HEK293 (cell line): Measurements from ENCODE around the gene PERCC1.

ENCODE experiments used
- CTCF ChIA-PET: fragments of 350-600 bp; formaldehyde crosslinking; extraction: SDS; loops from one replicate; lab custom pipeline; 2021; ENCODE audit warnings: antibody characterized with exemption; lab: Yijun Ruan, JAX
- POLR2A ChIA-PET: fragments of 300-600 bp; formaldehyde crosslinking; extraction: SDS; loops from one replicate; lab custom pipeline; 2020; ENCODE audit warnings: antibody characterized with exemption, inconsistent platforms; lab: Yijun Ruan, JAX
- H3K27ac ChIP-seq: fragments of 200-500 bp; sonication (Bioruptor generic); 2 replicates; pipeline ENCODE4 v1.5.1; 2014; ENCODE audit warnings: low read depth, low read length, control low read depth, inconsistent platforms; ENCODE audit errors: extremely low read depth
- H3K36me3 ChIP-seq, 2 experiments: fragments of 200-500 bp in 1 of 2; sonication (Bioruptor generic) in 1 of 2; 1 replicate in 1 of 2; 2 replicates in 1 of 2; pipeline ENCODE4 v1.5.1; 2014 to 2017; ENCODE audit warnings: inconsistent platforms in 2 of 2, low read length in 2 of 2; ENCODE audit not compliant: control insufficient read depth in 2 of 2, insufficient read depth in 1 of 2
- H3K4me1 ChIP-seq: fragments of 200-500 bp; sonication (Bioruptor generic); 2 replicates; pipeline ENCODE4 v1.5.1; 2014; ENCODE audit warnings: mild to moderate bottlenecking, low read length, inconsistent platforms; ENCODE audit not compliant: control insufficient read depth, insufficient read depth
- H3K4me3 ChIP-seq: 2 replicates; pipeline ENCODE4 v1.5.1; 2011; ENCODE audit warnings: low read depth, mild to moderate bottlenecking, control low read depth, low read length, moderate library complexity
- H3K9me3 ChIP-seq: fragments of 200-500 bp; sonication (Bioruptor generic); 2 replicates; pipeline ENCODE4 v1.5.1; 2014; ENCODE audit warnings: low read depth, low read length, inconsistent platforms; ENCODE audit not compliant: control insufficient read depth, insufficient read depth
- FEZF1 ChIP-seq: fragments of 450-650 bp; formaldehyde crosslinking; IDR thresholded peaks from 2 replicates; pipeline ENCODE4 v1.5.1; 2016; ENCODE audit warnings: missing biosample characterization, missing genetic modification characterization
- HOXC10 ChIP-seq: sonication (generic); formaldehyde crosslinking; IDR thresholded peaks from 2 replicates; pipeline ENCODE4 v1.8.1; 2023; ENCODE audit warnings: mild to moderate bottlenecking, missing genetic modification reagents
- KLF7 ChIP-seq: fragments of 450-650 bp; formaldehyde crosslinking; IDR thresholded peaks from 2 replicates; pipeline ENCODE4 v1.5.1; 2016; ENCODE audit warnings: missing biosample characterization, missing genetic modification characterization, borderline replicate concordance
- ZBTB17 ChIP-seq: fragments of 450-650 bp; formaldehyde crosslinking; IDR thresholded peaks from 2 replicates; pipeline ENCODE4 v1.5.1; 2016; ENCODE audit warnings: missing biosample characterization, missing genetic modification characterization
- ZBTB48 ChIP-seq: fragments of 450-650 bp; formaldehyde crosslinking; IDR thresholded peaks from 2 replicates; pipeline ENCODE4 v1.5.1; 2016; ENCODE audit warnings: missing biosample characterization, missing genetic modification characterization
- ZFHX2 ChIP-seq: fragments of 450-650 bp; formaldehyde crosslinking; conservative IDR thresholded peaks from 2 replicates; pipeline ENCODE4 v1.5.1; 2016; ENCODE audit warnings: missing biosample characterization, missing genetic modification characterization
- ZNF202 ChIP-seq: fragments of 450-650 bp; formaldehyde crosslinking; IDR thresholded peaks from 2 replicates; pipeline ENCODE4 v1.5.1; 2016; ENCODE audit warnings: missing biosample characterization, missing genetic modification characterization, borderline replicate concordance
- ZNF223 ChIP-seq: fragments of 450-650 bp; formaldehyde crosslinking; IDR thresholded peaks from 2 replicates; pipeline ENCODE4 v1.5.1; 2016; ENCODE audit warnings: missing biosample characterization, missing genetic modification characterization
- ZNF37A ChIP-seq: fragments of 450-650 bp; IDR thresholded peaks from 2 replicates; pipeline ENCODE4 v1.5.1; 2018; ENCODE audit warnings: missing biosample characterization, missing genetic modification characterization
- ZNF473 ChIP-seq: fragments of 450-650 bp; formaldehyde crosslinking; IDR thresholded peaks from 2 replicates; pipeline ENCODE4 v1.5.1; 2017; ENCODE audit warnings: missing biosample characterization, missing genetic modification characterization
- ZNF530 ChIP-seq: fragments of 450-650 bp; formaldehyde crosslinking; IDR thresholded peaks from 2 replicates; pipeline ENCODE4 v1.5.1; 2016; ENCODE audit warnings: low read depth, missing biosample characterization, missing genetic modification characterization
- ZNF561 ChIP-seq: fragments of 450-650 bp; IDR thresholded peaks from 2 replicates; pipeline ENCODE4 v1.5.1; 2018; ENCODE audit warnings: missing biosample characterization, missing genetic modification characterization, borderline replicate concordance
- ZNF621 ChIP-seq: fragments of 450-650 bp; formaldehyde crosslinking; IDR thresholded peaks from 2 replicates; pipeline ENCODE4 v1.5.1; 2017; ENCODE audit warnings: missing biosample characterization, missing genetic modification characterization
- ZNF670 ChIP-seq: fragments of 450-650 bp; formaldehyde crosslinking; IDR thresholded peaks from 2 replicates; pipeline ENCODE4 v1.5.1; 2016; ENCODE audit warnings: missing biosample characterization, missing genetic modification characterization, low read depth
- ZNF791 ChIP-seq: fragments of 450-650 bp; formaldehyde crosslinking; IDR thresholded peaks from 2 replicates; pipeline ENCODE4 v1.5.1; 2016; ENCODE audit warnings: missing biosample characterization, missing genetic modification characterization
- TF ChIP-seq, protein P1 (sequence below): fragments of 450-650 bp; formaldehyde crosslinking; IDR thresholded peaks from 2 replicates; pipeline ENCODE4 v1.5.1; 2016; ENCODE audit warnings: missing biosample characterization, missing genetic modification characterization
- TF ChIP-seq, protein P2 (sequence below): fragments of 450-650 bp; formaldehyde crosslinking; IDR thresholded peaks from 2 replicates; pipeline ENCODE4 v1.5.1; 2016; ENCODE audit warnings: missing biosample characterization, missing genetic modification characterization
- TF ChIP-seq, protein P3 (sequence below): fragments of 450-650 bp; formaldehyde crosslinking; IDR thresholded peaks from 2 replicates; pipeline ENCODE4 v1.5.1; 2017; ENCODE audit warnings: missing biosample characterization, missing genetic modification characterization

The PERCC1 gene

DNA sequence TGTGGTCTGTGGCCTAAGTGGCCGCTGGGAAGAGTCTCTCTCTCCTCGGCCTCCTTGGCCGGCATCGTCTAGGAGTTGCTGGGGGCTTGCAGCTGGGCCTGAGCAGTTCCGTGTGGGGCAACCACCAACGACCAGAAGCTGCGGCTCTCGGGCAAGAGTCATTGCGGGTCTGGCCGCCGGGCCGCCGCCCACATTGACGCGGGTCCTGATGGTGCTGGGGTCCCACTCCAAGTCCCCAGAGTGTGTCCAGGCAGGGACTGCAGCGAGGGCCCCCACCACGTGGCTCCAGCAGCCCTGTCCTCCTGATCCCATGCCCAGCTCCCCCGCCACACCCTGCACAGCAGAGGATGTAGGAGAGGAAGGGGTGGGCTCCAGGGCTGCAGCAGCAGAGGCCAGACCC is 47.3 kb upstream of the PERCC1 start:
- TF ChIP-seq ZFHX2 (tag by site-specific recombination), result no peak
- no peak for TF ChIP-seq KLF7 (tag by site-specific recombination)
- no peak for TF ChIP-seq FEZF1 (tag by site-specific recombination)
- TF ChIP-seq ZNF530 (tag by site-specific recombination), result no peak
- no peak for TF ChIP-seq ZNF473 (tag by site-specific recombination)
- no peak for TF ChIP-seq HOXC10 (CRISPR knock-in tag)
- no peak for TF ChIP-seq ZNF223 (tag by site-specific recombination)
- no peak for TF ChIP-seq ZNF670
- TF ChIP-seq, protein P1, sequence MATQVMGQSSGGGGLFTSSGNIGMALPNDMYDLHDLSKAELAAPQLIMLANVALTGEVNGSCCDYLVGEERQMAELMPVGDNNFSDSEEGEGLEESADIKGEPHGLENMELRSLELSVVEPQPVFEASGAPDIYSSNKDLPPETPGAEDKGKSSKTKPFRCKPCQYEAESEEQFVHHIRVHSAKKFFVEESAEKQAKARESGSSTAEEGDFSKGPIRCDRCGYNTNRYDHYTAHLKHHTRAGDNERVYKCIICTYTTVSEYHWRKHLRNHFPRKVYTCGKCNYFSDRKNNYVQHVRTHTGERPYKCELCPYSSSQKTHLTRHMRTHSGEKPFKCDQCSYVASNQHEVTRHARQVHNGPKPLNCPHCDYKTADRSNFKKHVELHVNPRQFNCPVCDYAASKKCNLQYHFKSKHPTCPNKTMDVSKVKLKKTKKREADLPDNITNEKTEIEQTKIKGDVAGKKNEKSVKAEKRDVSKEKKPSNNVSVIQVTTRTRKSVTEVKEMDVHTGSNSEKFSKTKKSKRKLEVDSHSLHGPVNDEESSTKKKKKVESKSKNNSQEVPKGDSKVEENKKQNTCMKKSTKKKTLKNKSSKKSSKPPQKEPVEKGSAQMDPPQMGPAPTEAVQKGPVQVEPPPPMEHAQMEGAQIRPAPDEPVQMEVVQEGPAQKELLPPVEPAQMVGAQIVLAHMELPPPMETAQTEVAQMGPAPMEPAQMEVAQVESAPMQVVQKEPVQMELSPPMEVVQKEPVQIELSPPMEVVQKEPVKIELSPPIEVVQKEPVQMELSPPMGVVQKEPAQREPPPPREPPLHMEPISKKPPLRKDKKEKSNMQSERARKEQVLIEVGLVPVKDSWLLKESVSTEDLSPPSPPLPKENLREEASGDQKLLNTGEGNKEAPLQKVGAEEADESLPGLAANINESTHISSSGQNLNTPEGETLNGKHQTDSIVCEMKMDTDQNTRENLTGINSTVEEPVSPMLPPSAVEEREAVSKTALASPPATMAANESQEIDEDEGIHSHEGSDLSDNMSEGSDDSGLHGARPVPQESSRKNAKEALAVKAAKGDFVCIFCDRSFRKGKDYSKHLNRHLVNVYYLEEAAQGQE (tag by site-specific recombination), result no peak
- no peak for TF ChIP-seq ZBTB17 (tag by site-specific recombination)
- no peak for TF ChIP-seq ZNF202
- no peak for TF ChIP-seq ZNF561 (tag by site-specific recombination)
- no peak for TF ChIP-seq ZNF37A
- TF ChIP-seq, all 188 proteins: peak for 0
- Histone ChIP-seq H3K9me3 (no peaks in the 10 kb centered on the region), H3K4me1 (0 out of 2 replicates have a peak, but pooled peaks cover 2% of the 10 kb centered on the region), H3K36me3 (peaks cover 0 to 18% of the 10 kb centered on the region in 2 experiments; a peak in 1 of 3 replicates), H3K27ac (no peak overlapping the region), H3K4me3 (no peak overlapping the region)
- CTCF ChIA-PET, result no interaction called here
- POLR2A ChIA-PET, result interaction anchor here (0.7 kb wide), 1 partner anchor 17 kb away, joined by 4 read pairs; no protein-coding TSS in a partner anchor

DNA sequence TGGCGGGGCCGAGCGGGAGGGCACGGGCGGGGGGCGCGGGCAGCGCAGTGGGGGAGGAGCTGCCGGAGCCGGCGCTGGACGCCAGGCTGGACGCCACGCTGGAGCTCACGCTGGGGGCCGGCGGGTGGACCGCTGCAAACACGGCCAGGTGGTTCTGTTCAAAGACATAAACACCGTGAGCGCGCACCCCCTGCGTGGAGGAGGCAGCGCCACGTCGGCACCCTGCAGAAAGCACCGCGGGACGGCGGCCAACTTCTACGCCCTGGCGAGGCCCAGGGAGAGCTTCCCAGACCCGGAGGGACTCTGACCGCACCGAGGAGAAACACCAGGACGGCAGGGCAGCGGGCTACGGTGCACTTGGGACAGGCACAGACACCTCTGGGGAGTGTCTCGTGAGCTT is 45.6 kb upstream of the PERCC1 start:
- TF ChIP-seq, protein P2, sequence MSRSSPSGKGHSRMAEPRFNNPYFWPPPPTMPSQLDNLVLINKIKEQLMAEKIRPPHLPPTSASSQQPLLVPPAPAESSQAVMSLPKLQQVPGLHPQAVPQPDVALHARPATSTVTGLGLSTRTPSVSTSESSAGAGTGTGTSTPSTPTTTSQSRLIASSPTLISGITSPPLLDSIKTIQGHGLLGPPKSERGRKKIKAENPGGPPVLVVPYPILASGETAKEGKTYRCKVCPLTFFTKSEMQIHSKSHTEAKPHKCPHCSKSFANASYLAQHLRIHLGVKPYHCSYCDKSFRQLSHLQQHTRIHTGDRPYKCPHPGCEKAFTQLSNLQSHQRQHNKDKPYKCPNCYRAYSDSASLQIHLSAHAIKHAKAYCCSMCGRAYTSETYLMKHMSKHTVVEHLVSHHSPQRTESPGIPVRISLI, result no peak
- H3K36me3 ChIP-seq, result peaks cover 0 to 24% of the 10 kb centered on the region in 2 experiments; a peak in 2 of 3 replicates
- POLR2A ChIA-PET, result no interaction called here
- no peak overlapping the region for H3K27ac ChIP-seq
- CTCF ChIA-PET, result no interaction called here
- H3K9me3 ChIP-seq, result no peaks in the 10 kb centered on the region
- H3K4me1 ChIP-seq, result no peaks in the 10 kb centered on the region
- H3K4me3 ChIP-seq, result no peak overlapping the region

DNA sequence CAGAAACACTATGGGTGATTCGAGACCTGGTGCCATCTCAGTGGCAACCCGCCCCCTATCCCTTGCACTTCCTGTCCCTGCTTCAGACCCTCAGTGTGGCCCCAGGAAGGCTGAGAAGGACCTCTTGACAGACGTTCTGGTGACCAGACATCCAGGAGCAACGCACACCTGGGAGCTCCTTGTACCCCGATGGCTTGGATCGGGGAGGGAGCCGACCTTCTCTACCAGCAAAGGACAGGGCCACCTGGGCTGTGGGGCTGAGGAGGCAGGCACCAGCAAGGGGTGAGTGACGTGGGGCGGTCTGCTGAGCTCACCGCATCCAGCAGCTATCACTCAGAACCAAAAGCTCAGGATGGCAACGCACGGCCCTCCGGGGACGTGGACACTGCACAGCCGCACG is 43.5 kb upstream of the PERCC1 start:
- Histone ChIP-seq H3K9me3 (no peaks in the 10 kb centered on the region), H3K27ac (no peak overlapping the region), H3K4me1 (no peaks in the 10 kb centered on the region), H3K36me3 (peaks cover 0 to 24% of the 10 kb centered on the region in 2 experiments; a peak in 2 of 3 replicates), H3K4me3 (no peak overlapping the region)
- TF ChIP-seq ZBTB48 (tag by site-specific recombination) (no peak), ZNF791 (tag by site-specific recombination) (no peak), ZNF621 (tag by site-specific recombination) (no peak)
- TF ChIP-seq, protein P3, sequence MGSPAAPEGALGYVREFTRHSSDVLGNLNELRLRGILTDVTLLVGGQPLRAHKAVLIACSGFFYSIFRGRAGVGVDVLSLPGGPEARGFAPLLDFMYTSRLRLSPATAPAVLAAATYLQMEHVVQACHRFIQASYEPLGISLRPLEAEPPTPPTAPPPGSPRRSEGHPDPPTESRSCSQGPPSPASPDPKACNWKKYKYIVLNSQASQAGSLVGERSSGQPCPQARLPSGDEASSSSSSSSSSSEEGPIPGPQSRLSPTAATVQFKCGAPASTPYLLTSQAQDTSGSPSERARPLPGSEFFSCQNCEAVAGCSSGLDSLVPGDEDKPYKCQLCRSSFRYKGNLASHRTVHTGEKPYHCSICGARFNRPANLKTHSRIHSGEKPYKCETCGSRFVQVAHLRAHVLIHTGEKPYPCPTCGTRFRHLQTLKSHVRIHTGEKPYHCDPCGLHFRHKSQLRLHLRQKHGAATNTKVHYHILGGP (tag by site-specific recombination), result no peak
- CTCF ChIA-PET, result interaction anchor here (0.6 kb wide), 1 partner anchor 25 kb away, joined by 3 read pairs; no protein-coding TSS in a partner anchor
- POLR2A ChIA-PET, result interaction anchor here (0.5 kb wide), 1 partner anchor 107 kb away, joined by 3 read pairs; no protein-coding TSS in a partner anchor
